ENCODE data around the gene NFIB.

NFIB gene

GRCh38 chr9:14033067-14033466 lies 280.9 kb downstream of the NFIB start:
- TF ChIP-seq CTCF (IDR thresholded peaks at IDR 0.05; ENCODE audit: low read depth, low read length): no peak
- no peak overlapping the region for H3K4me3 ChIP-seq (ENCODE audit: low read depth, low read length)

Data from WI38 (cell line).